ENCODE measurements around the gene EXOC6.

EXOC6 gene

GRCh38 chr10:92844746-92845145, 3.6 kb upstream of the EXOC6 start:
- Histone ChIP-seq H3K27ac (no peak overlapping the region), H3K27me3 (ENCODE audit: insufficient read depth, low read depth) (no peaks in the 10 kb centered on the region), H3K36me3 (ENCODE audit: insufficient read depth) (no peaks in the 10 kb centered on the region), H2AFZ (ENCODE audit: low read depth) (no peak overlapping the region), H4K20me1 (ENCODE audit: insufficient read depth) (no peaks in the 10 kb centered on the region), H3K79me2 (ENCODE audit: insufficient read depth, low read depth) (no peaks in the 10 kb centered on the region), H3K9ac (no peak overlapping the region), H3K4me1 (ENCODE audit: low read depth, poor library complexity, severe bottlenecking) (peaks cover 36% of the 10 kb centered on the region), H3K4me3 (IDR thresholded peaks at IDR 0.05; ENCODE audit: insufficient read depth, low read depth, low read length) (no peak overlapping the region), H3K4me2 (no peak overlapping the region)
- no peak for TF ChIP-seq CTCF (conservative IDR thresholded peaks at IDR 0.05; ENCODE audit: low read depth, low read length)

GRCh38 chr10:92845921-92846320, 2.4 kb upstream of the EXOC6 start:
- H3K9ac ChIP-seq: no peak overlapping the region
- no peak overlapping the region for H2AFZ ChIP-seq (ENCODE audit: low read depth)
- H3K4me2 ChIP-seq: no peak overlapping the region; the same call in 1 of the 2 replicates
- no peaks in the 10 kb centered on the region for H3K27me3 ChIP-seq (ENCODE audit: insufficient read depth, low read depth)
- no peaks in the 10 kb centered on the region for H3K36me3 ChIP-seq (ENCODE audit: insufficient read depth)
- no peaks in the 10 kb centered on the region for H3K79me2 ChIP-seq (ENCODE audit: insufficient read depth, low read depth)
- no peak overlapping the region for H3K27ac ChIP-seq
- peaks cover 48% of the 10 kb centered on the region for H3K4me1 ChIP-seq (ENCODE audit: low read depth, poor library complexity, severe bottlenecking)
- no peak for TF ChIP-seq CTCF (conservative IDR thresholded peaks at IDR 0.05; ENCODE audit: low read depth, low read length)
- no peaks in the 10 kb centered on the region for H4K20me1 ChIP-seq (ENCODE audit: insufficient read depth)
- no peak overlapping the region for H3K4me3 ChIP-seq (IDR thresholded peaks at IDR 0.05; ENCODE audit: insufficient read depth, low read depth, low read length)

GRCh38 chr10:92846344-92846743, 2.0 kb upstream of the EXOC6 start:
- Histone ChIP-seq H3K27ac (no peak overlapping the region), H3K9ac (no peak overlapping the region), H3K79me2 (ENCODE audit: insufficient read depth, low read depth) (no peaks in the 10 kb centered on the region), H3K4me1 (ENCODE audit: low read depth, poor library complexity, severe bottlenecking) (peaks cover 49% of the 10 kb centered on the region), H2AFZ (ENCODE audit: low read depth) (no peak overlapping the region; the same call in 1 of the 2 replicates), H3K27me3 (ENCODE audit: insufficient read depth, low read depth) (no peaks in the 10 kb centered on the region), H3K4me2 (peak overlapping the region; percentile 4; the same call in 1 of the 2 replicates), H3K36me3 (ENCODE audit: insufficient read depth) (no peaks in the 10 kb centered on the region), H4K20me1 (ENCODE audit: insufficient read depth) (no peaks in the 10 kb centered on the region), H3K4me3 (IDR thresholded peaks at IDR 0.05; ENCODE audit: insufficient read depth, low read depth, low read length) (no peak overlapping the region)
- TF ChIP-seq CTCF (conservative IDR thresholded peaks at IDR 0.05; ENCODE audit: low read depth, low read length): no peak

GRCh38 chr10:92846854-92847201, 1.5 kb upstream of the EXOC6 start:
- TF ChIP-seq CTCF (conservative IDR thresholded peaks at IDR 0.05; ENCODE audit: low read depth, low read length): no peak
- H4K20me1 ChIP-seq (ENCODE audit: insufficient read depth): no peaks in the 10 kb centered on the region
- no peak overlapping the region; the same call in 1 of the 2 replicates for H2AFZ ChIP-seq (ENCODE audit: low read depth)
- no peaks in the 10 kb centered on the region for H3K27me3 ChIP-seq (ENCODE audit: insufficient read depth, low read depth)
- peaks cover 49% of the 10 kb centered on the region for H3K4me1 ChIP-seq (ENCODE audit: low read depth, poor library complexity, severe bottlenecking)
- no peaks in the 10 kb centered on the region for H3K79me2 ChIP-seq (ENCODE audit: insufficient read depth, low read depth)
- H3K36me3 ChIP-seq (ENCODE audit: insufficient read depth): no peaks in the 10 kb centered on the region
- no peak overlapping the region for H3K27ac ChIP-seq
- H3K9ac ChIP-seq: no peak overlapping the region
- H3K4me3 ChIP-seq (IDR thresholded peaks at IDR 0.05; ENCODE audit: insufficient read depth, low read depth, low read length): no peak overlapping the region
- H3K4me2 ChIP-seq: no peak overlapping the region

Data from KMS-11 (cell line).